ENCODE data around the gene CACNA2D2.

The CACNA2D2 gene

GRCh38 chr3:50503504-50504342, at the start of gene CACNA2D2:
TSS of gene CACNA2D2 (minus strand) at chr3:50503634. CDS start at chr3:50503423, 211 bp downstream.
- FAIRE-seq: no peak

GRCh38 chr3:50552598-50552997, 49.2 kb upstream of the CACNA2D2 start:
- FAIRE-seq: no peak

GRCh38 chr3:50551681-50552435, 48.4 kb upstream of the CACNA2D2 start:
- no peak for FAIRE-seq

- FAIRE-seq: no peak
These were observed 47.7 kb upstream of the CACNA2D2 start for GRCh38 chr3:50551054-50551659.

DNA sequence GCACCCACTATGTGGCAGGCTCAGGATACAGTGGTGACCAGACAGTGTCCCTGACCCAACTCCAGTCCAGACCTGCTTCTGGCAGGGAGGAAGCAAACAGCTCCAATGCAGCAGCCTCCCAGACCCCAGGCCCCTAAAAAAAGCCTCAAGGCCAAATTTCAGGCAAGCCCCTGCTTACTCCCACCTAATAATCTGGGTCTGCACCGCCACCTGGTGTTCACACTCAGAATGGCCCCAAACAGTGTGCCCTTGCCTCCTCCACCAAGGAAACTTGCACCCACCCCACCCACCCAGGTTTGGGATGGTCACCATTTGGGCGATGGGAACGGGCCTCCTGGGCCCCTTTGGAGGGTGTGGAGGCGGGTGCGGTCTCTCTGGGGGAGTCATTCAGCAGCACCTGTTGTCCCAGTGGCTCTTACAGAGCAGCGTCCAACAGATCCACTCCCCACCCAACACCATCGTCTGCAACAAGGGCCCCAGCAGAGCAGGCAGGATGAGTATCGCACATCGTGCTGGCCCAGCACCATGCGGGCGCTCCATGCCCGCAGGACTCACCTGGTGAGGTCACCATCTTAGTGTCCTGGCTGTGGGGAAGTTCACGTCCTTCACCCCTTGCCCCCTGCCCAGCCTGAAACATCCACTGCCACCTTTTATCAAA, 46.8 kb upstream of the CACNA2D2 start:
- FAIRE-seq: no peak

- FAIRE-seq: no peak
These were observed 45.8 kb upstream of the CACNA2D2 start for GRCh38 chr3:50549226-50549625.

GRCh38 chr3:50545781-50546180, 42.3 kb upstream of the CACNA2D2 start:
- FAIRE-seq: no peak

DNA sequence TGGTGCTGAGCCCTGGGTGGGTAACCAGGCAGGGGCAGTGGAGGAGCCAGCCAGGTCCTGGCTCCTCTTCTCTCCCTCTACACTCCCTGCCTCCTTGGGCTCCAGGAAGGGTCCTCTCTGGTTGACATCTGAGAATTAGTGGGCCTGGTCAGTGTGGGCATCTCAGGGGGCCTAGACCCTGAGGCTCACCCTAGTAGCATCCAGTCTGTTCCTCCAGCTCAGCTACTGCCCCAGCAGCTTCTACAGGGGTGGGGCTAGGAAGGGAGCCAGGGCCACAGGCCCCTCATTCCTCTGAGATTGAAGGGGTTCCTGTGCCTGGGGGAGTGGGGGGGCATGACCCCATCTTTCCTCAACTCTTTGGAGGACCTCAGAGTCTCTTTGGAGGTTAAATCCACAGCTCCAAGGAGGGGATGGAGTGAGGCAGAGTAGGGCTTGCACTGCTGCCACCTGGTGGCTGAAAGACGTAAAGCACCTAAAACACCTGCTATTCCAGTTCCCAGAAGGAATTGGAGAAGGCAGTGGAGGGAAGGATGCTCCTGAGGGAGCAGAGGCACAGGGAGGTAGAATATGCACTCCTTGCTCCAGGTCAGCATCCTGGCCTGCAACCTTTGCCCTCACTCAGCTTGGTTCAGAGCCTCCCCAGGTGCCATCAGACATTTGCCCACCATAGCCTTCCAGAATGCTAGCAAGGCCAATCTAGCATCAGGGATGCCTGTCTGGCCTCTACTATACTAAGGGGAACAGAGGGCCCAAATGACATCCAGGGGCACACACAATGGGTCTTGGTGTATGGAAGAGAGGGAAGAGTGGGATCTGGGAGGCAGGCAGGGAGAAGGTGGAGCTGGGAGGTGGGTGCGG, 39.0 kb upstream of the CACNA2D2 start:
- no peak for FAIRE-seq

- no peak for FAIRE-seq
These were observed 36.2 kb upstream of the CACNA2D2 start for GRCh38 chr3:50539356-50540286.

DNA sequence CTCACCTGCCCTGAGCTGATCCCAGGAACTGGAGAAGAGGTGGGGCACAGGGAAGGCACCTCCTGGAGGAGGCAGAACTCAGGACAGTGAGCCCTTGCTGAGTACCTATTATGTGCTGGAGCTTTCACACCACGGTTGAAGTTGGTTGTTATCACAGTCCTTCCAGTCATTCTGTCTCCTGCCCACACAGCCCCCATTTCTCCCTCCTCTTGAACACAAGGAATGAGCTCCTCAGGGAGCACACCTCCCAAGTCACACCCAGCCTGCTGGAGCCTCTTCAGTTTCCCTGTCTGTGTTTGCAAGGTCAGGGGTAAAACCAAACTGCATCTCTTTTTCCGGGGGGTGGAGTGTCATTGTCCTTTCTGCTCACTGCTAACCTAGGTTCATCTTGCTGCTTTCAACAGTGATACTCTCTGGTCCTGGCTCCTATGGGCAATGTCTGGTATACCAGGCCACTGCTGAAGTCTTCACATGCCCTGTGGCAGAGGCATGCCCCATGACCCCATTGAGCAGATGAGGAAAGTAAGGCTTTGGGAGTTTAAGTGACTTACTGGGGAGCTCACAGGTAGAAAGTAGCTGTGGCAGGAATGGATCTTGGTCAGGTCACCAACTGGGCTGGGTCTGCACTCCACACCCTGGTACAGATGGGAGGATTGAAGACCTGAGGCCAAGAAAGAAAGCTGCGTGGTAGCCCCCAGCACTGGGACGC, 34.1 kb upstream of the CACNA2D2 start:
- FAIRE-seq: no peak

DNA sequence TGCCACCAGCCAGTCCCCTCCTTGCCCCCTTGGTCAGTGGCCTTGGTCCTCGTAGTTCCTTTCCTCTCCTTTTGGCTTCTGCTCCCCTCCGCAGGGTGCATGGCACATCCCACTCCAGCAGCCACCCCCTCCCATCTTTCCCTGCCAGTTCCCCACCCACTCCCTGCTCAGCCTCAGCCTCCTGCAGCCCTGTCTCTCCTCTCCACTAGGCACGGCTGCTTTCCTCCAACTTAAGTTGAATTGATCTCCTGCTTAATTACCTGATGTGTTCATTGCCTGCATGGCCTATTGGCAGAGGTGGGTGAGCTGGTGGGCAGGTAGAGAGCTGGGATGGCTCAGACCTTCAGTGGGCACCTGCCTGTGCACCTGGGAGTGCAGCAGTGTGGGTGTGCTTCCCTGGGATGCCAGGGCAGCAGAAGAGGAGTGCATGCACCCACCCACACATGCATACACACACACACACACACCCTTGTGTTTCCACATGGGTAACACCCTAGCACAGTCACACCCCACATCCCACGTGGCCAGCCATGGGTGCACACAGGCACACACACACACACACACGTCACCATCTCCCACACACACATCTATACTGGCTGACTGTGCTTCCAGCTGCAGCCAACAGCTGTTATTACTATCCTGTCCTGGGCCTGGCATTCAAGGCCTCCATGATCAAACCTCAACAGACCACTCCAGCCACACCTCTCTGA, 33.2 kb upstream of the CACNA2D2 start:
- FAIRE-seq: no peak

DNA sequence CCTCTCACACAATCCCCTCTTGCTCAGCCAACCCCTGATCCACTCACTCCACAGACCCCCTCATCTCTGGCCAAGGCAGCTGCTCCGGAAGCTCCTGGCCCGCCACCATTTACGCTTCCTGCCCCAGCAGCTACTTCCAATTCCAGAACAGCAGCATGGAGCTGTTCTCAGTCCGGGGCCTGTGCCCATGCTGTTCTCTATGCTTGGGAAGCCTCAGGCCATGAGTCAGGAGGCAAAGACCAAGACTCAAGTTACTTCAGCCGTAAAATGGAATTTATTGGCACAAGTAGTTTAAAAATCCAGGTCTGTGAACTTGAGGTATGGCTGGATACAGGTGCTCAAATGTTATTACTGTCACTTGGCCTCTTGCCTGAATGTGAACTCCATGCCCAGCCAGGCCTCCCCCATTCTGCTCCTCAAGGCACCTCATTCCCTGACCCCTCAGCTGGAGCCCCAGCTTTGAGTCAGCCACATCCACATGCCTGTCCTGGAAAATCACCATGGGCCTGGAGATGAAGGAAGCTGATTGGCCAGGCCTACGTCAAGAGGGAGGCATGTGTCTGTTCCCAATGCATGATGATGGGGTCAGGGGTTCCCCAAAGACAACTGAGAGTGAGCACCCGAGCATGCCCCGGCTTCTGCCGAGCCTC, 31.4 kb upstream of the CACNA2D2 start:
- no peak for FAIRE-seq

GRCh38 chr3:50533807-50534461, 30.5 kb upstream of the CACNA2D2 start:
- FAIRE-seq: no peak

- no peak for FAIRE-seq
These were observed 29.9 kb upstream of the CACNA2D2 start for GRCh38 chr3:50533316-50533715.

GRCh38 chr3:50532062-50532705, 28.8 kb upstream of the CACNA2D2 start:
- no peak for FAIRE-seq

DNA sequence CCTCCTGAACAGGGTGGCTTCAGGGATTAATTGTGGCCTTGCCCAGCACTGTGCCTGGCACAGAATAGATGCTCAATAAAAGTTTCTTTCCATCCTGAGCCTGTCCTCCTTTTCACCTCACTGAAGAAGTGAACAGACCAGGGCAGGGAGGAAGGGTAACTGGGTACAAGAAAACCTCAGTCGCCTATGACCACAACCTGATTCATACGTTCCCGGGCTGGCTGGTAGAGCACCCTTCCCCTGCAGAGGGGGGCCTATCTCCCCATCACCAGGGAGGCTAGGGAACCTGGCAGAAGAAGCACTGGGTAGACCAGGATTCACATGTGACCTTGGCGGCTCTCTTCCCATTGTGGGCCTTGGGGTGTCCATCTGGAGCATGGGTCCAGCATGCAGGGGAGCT, 27.8 kb upstream of the CACNA2D2 start:
- no peak for FAIRE-seq

DNA sequence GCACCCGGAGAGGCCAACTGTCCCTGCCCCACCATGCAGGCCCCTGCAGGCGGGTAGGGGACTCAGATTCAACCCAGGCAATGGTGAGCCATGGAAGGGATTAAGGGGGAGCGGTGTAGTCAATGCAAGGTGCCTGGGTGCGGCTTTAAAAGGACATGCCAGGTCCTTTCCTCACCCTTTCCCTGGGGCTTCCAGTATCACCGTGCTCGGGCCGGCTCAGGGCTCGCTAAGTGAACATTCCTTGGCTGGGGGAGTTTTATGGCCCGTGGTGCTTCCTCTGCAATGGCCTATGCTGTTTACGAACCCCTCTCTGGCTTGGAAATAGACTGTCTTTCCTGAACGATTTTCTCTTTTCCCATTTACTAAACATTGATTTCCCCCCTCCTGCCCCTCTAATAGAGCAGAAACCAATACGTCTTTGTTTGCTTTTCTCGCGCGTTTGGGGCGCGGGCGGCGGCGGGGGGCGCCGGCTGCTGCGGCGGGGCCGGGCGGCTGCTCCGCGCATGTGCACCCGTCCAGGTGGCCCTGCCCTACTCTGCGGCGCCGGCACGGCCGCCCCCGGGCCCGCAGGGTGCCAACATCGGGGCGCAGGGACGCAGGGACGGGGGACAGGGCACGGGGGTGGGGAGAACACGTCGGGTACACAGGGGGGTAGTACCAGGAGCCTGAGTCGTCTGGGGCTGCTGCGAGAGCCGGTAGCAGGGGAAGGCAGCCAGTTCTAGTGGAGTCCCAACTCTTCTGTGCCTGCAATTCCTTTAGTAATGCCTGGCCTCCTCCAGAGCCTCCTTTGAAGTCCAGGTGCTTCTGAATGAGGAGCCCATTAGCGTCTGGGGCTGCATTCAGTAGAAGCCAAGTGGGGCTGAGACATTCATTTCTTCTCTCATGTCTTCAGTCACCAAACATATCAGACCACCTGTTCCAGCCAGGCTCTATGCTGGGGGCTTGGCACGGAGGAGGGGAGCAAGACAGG, 26.9 kb upstream of the CACNA2D2 start:
- no peak for FAIRE-seq

All from colon (tissue), 2 donors.